ENCODE results near the gene HOXD3.

HOXD3 gene

GRCh38 chr2:176164611-176165369 is 7.7 kb downstream of the HOXD3 start:
- no peak for DNase-seq

DNA sequence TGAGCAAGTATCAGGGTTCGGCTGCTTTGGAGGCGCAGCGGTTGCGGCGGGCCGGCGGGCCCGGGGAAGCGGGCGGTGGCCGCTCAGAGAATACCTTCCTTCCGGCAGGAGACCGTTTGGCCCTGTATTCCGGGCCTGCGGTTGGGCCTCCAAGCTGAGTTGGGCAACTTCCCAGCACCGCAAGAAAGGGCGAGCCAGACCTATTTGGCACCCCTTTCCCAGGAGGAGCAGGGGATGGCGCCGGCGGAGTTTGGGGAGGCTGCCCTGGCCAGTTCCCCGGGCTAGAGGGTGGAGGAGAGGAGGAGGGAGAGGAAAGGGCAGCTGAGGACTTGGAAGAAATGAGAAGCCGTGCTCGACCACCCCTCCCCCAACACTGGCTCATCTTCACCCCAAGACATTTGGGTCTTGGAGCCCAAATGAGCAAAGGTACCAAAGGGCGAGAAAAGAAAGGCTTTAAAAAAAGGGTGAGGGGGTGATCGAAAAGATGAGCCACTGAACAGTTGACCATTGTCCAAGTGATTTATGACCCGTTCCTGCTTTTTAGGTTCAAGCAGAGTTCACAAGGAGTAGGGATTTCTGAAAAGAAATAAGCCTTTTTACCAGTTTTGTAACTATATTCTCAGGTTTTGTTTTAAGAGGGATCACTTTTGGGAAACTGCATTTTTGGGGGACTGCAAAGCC is 8.4 kb downstream of the HOXD3 start:
- no peak for DNase-seq

GRCh38 chr2:176166272-176166671 is 9.2 kb downstream of the HOXD3 start:
- no peak for DNase-seq

- no peak for DNase-seq
Measured at GRCh38 chr2:176167398-176167797, 10.3 kb downstream of the HOXD3 start.

DNA sequence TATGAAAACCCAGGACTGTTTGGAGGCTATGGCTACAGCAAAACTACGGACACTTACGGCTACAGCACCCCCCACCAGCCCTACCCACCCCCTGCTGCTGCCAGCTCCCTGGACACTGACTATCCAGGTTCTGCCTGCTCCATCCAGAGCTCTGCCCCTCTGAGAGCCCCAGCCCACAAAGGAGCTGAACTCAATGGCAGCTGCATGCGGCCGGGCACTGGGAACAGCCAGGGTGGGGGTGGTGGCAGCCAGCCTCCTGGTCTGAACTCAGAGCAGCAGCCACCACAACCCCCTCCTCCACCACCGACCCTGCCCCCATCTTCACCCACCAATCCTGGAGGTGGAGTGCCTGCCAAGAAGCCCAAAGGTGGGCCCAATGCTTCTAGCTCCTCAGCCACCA is 12.1 kb downstream of the HOXD3 start:
- DNase-seq = no peak

- no peak for DNase-seq
Measured at GRCh38 chr2:176169711-176170110, 12.6 kb downstream of the HOXD3 start.

DNA sequence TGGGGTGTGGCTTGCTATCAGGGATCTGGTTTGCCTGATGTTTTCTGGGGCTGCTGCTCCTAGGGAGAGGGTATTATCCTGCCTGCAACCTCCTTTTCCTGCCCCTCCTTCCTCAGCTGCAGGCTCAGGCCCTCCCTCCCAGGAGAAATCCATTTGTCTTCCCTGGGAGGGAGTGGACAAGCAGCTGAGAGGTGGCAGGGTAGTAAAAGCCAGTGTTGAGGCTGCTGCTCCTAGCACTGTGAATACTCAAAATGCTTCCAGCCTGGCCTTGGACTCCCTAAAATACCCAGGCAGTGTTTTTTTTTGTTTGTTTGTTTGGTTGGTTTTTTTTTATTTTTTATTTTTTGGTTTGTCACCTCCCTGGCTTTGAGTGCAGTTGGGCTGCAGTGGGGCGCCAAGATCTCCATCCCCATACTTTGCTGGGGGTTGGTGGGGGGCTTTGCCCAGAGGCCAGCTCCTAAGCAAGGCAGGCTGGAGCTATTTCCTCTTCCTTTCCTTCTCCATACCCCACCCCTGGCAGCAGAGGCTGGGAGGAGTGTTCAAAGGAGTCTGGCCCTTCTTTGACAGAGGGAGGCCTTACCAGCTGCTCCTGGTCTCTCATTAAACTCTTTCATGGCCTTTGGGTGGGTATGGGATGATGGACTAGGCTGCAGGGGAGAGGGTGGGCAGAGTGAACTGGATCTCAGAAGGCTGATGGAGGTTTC is 13.6 kb downstream of the HOXD3 start:
- DNase-seq = no peak

GRCh38 chr2:176171351-176172006 is 14.4 kb downstream of the HOXD3 start:
- no peak for DNase-seq

GRCh38 chr2:176172007-176172894 is 15.1 kb downstream of the HOXD3 start:
- no peak for DNase-seq

DNA sequence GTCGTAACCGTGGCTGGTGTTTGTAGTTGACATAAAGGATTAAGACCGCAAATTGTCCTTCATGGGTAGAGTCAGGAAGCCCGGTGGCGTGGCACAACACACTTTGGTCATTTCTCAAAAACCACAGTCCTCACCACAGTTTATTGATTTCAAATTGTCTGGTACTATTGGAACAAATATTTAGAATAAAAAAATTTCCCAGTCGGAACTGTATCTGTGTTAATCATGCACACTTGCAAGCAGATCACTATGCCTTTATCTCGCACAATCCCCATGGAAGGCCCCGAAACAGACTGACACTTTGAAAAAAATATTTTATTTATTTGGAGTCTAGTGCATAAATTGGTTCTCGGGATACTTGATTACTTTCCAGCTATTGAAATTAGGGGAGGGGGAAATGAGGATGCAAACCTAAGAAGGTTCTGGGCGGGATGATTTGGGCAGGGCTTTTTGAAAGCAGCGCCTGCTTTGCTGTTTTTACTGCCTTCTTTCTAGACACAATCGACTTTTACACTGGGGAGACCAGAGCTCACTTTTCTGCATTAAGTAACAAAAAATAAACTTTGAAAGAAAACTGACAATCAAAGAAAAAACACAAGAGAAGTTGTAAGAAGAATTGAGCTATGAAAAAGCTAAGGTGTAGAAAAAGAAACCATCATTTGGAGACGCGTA is 15.9 kb downstream of the HOXD3 start:
- DNase-seq = no peak

DNA sequence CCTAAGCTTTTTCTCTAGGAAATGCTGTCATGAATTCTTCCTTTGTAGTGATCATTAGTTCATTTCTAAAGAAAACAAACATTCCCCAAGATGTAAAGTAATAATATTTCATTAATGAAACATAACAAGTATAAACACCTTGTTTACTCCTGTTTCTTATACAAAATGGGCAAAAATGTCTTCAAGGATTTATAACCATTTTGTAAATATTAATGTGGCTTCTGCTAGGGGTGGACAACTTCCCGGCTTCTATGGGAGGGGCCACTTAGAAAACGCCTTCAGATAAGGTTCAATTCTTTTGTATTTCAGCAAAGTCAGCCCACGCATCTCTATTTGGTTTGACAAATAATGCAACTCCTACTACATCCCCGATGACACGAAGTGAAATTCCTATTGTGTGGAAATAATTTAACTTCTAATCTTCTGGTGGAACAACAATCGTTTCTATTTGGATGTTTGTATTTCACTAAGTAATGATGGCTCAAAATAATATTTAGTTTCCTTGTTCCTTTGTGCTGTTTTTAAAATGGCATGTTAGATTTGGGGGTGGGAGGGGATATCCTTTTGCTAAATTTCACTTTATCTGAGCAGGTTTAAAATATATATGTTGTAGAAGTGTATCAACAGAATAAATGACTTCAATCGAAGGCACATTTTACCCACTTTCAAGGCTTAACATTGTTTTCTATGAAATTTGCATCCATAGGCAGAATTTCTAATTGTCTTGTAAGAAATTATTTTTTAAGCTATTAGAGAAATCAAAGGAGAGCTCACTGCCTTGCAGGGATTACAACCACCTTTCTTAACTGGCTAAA is 16.7 kb downstream of the HOXD3 start:
- DNase-seq = no peak

- no peak for DNase-seq
Measured at GRCh38 chr2:176174382-176174823, 17.3 kb downstream of the HOXD3 start.

GRCh38 chr2:176174824-176175708 is 18.0 kb downstream of the HOXD3 start:
- peak; percentile 42 for DNase-seq

- peak; percentile 26 for DNase-seq
Measured at GRCh38 chr2:176175709-176176607, 18.9 kb downstream of the HOXD3 start.

- no peak for DNase-seq
Measured at GRCh38 chr2:176177580-176178037, 20.5 kb downstream of the HOXD3 start.

- peak; percentile 43 for DNase-seq
Measured at GRCh38 chr2:176178038-176178756, 21.1 kb downstream of the HOXD3 start.

GRCh38 chr2:176178757-176179295 is 21.7 kb downstream of the HOXD3 start:
- DNase-seq = no peak

Measured in right hindlimb (tissue), 1 donor.